ENCODE data around the gene TTBK1. TPM values are rescaled to one million over a fixed set of nuclear protein-coding genes. Genes with fewer than 3 reads are reported as not detected.

The TTBK1 gene
- total and polyA plus RNA-seq, 10 of the 15 experiments (the other 5 are each of a cell fraction or from before 2014, with no cell fraction given) = 0.05 to 0.27 TPM; not detected in 8

DNA sequence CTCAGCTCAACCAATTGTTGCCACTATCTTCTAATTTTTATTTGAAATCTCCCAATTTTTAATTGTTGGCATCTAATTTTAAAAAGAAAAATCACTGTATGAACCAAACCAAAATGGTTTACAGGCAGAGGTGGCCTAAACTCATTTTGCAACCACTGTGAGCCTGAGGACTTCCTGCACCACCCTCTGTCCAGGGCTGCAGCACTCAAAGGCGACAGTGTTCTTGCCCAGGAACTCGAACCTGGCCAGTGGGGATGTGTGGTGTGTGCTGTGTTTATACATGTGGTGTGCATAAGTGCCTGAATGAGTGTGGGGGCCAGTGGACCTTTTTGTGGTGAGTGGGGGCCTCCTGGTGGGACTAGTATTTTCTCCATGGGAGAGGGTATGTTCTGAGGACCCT is 30.4 kb downstream of the TTBK1 start:
- TF ChIP-seq MTA2 (IDR thresholded peaks at IDR 0.05; ENCODE audit: low read depth) (no peak), TCF12 (IDR thresholded peaks at IDR 0.05; ENCODE audit: low read depth, low read length) (no peak), CHD2 (IDR thresholded peaks at IDR 0.05; ENCODE audit: borderline replicate concordance, low read depth, low read length) (no peak), BMI1 (IDR thresholded peaks at IDR 0.05; ENCODE audit: borderline replicate concordance) (no peak), FOXK2 (IDR thresholded peaks at IDR 0.05) (no peak), ESRRA (IDR thresholded peaks at IDR 0.05; ENCODE audit: low read length) (no peak), NFIC (IDR thresholded peaks at IDR 0.05; ENCODE audit: low read depth, low read length) (no peak), ZNF207 (IDR thresholded peaks at IDR 0.05; ENCODE audit: borderline replicate concordance) (no peak), FOS (IDR thresholded peaks at IDR 0.05; ENCODE audit: borderline replicate concordance, extremely low read depth, insufficient read length) (no peak)
- TF ChIP-seq, protein P1, sequence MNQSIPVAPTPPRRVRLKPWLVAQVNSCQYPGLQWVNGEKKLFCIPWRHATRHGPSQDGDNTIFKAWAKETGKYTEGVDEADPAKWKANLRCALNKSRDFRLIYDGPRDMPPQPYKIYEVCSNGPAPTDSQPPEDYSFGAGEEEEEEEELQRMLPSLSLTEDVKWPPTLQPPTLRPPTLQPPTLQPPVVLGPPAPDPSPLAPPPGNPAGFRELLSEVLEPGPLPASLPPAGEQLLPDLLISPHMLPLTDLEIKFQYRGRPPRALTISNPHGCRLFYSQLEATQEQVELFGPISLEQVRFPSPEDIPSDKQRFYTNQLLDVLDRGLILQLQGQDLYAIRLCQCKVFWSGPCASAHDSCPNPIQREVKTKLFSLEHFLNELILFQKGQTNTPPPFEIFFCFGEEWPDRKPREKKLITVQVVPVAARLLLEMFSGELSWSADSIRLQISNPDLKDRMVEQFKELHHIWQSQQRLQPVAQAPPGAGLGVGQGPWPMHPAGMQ (IDR thresholded peaks at IDR 0.05; ENCODE audit: borderline replicate concordance) = no peak
- TF ChIP-seq, protein P2, sequence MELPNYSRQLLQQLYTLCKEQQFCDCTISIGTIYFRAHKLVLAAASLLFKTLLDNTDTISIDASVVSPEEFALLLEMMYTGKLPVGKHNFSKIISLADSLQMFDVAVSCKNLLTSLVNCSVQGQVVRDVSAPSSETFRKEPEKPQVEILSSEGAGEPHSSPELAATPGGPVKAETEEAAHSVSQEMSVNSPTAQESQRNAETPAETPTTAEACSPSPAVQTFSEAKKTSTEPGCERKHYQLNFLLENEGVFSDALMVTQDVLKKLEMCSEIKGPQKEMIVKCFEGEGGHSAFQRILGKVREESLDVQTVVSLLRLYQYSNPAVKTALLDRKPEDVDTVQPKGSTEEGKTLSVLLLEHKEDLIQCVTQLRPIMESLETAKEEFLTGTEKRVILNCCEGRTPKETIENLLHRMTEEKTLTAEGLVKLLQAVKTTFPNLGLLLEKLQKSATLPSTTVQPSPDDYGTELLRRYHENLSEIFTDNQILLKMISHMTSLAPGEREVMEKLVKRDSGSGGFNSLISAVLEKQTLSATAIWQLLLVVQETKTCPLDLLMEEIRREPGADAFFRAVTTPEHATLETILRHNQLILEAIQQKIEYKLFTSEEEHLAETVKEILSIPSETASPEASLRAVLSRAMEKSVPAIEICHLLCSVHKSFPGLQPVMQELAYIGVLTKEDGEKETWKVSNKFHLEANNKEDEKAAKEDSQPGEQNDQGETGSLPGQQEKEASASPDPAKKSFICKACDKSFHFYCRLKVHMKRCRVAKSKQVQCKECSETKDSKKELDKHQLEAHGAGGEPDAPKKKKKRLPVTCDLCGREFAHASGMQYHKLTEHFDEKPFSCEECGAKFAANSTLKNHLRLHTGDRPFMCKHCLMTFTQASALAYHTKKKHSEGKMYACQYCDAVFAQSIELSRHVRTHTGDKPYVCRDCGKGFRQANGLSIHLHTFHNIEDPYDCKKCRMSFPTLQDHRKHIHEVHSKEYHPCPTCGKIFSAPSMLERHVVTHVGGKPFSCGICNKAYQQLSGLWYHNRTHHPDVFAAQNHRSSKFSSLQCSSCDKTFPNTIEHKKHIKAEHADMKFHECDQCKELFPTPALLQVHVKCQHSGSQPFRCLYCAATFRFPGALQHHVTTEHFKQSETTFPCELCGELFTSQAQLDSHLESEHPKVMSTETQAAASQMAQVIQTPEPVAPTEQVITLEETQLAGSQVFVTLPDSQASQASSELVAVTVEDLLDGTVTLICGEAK (IDR thresholded peaks at IDR 0.05; ENCODE audit: borderline replicate concordance) = no peak
- TF ChIP-seq, protein P3, sequence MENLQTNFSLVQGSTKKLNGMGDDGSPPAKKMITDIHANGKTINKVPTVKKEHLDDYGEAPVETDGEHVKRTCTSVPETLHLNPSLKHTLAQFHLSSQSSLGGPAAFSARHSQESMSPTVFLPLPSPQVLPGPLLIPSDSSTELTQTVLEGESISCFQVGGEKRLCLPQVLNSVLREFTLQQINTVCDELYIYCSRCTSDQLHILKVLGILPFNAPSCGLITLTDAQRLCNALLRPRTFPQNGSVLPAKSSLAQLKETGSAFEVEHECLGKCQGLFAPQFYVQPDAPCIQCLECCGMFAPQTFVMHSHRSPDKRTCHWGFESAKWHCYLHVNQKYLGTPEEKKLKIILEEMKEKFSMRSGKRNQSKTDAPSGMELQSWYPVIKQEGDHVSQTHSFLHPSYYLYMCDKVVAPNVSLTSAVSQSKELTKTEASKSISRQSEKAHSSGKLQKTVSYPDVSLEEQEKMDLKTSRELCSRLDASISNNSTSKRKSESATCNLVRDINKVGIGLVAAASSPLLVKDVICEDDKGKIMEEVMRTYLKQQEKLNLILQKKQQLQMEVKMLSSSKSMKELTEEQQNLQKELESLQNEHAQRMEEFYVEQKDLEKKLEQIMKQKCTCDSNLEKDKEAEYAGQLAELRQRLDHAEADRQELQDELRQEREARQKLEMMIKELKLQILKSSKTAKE (IDR thresholded peaks at IDR 0.05; ENCODE audit: low read depth, poor library complexity, severe bottlenecking) = no peak
- TF ChIP-seq, protein P4, sequence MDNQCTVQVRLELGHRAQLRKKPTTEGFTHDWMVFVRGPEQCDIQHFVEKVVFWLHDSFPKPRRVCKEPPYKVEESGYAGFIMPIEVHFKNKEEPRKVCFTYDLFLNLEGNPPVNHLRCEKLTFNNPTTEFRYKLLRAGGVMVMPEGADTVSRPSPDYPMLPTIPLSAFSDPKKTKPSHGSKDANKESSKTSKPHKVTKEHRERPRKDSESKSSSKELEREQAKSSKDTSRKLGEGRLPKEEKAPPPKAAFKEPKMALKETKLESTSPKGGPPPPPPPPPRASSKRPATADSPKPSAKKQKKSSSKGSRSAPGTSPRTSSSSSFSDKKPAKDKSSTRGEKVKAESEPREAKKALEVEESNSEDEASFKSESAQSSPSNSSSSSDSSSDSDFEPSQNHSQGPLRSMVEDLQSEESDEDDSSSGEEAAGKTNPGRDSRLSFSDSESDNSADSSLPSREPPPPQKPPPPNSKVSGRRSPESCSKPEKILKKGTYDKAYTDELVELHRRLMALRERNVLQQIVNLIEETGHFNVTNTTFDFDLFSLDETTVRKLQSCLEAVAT (IDR thresholded peaks at IDR 0.05) = no peak
- TF ChIP-seq, protein P5, sequence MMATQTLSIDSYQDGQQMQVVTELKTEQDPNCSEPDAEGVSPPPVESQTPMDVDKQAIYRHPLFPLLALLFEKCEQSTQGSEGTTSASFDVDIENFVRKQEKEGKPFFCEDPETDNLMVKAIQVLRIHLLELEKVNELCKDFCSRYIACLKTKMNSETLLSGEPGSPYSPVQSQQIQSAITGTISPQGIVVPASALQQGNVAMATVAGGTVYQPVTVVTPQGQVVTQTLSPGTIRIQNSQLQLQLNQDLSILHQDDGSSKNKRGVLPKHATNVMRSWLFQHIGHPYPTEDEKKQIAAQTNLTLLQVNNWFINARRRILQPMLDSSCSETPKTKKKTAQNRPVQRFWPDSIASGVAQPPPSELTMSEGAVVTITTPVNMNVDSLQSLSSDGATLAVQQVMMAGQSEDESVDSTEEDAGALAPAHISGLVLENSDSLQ (IDR thresholded peaks at IDR 0.05) = no peak
- Histone ChIP-seq H4K20me1 (ENCODE audit: control insufficient read depth, insufficient read depth) (no peaks in the 10 kb centered on the region), H3K4me1 (ENCODE audit: control insufficient read depth, insufficient read depth, low read length) (peaks cover 28% of the 10 kb centered on the region), H3K9ac (ENCODE audit: control insufficient read depth, insufficient read depth, low read length) (no peak overlapping the region), H2AFZ (ENCODE audit: control insufficient read depth, low read depth, low read length) (no peak overlapping the region), H3K9me3 (replicated peaks; ENCODE audit: control insufficient read depth, insufficient read depth, low read length) (no peaks in the 10 kb centered on the region), H3K79me2 (ENCODE audit: control insufficient read depth, insufficient read depth, low read length) (no peaks in the 10 kb centered on the region), H3K27ac (ENCODE audit: control insufficient read depth, insufficient read depth) (no peak overlapping the region), H3K36me3 (ENCODE audit: control insufficient read depth in 2 of 2, insufficient read depth in 2 of 2, low read length in 1 of 2) (no peaks in the 10 kb centered on the region), H3K4me2 (ENCODE audit: control insufficient read depth, insufficient read depth) (no peak overlapping the region), H3K4me3 (no peak overlapping the region), H3K27me3 (replicated peaks in 1 of 2; ENCODE audit: control insufficient read depth in 2 of 2, insufficient read depth in 2 of 2, low read length in 1 of 2) (no peaks in the 10 kb centered on the region; a peak in 1 of 4 replicates)
- ATAC-seq (no peak), FAIRE-seq (peak; percentile 41), DNase-seq (ENCODE audit: low read depth, low spot score) (no peak)
- intact Hi-C loops (cut with micrococcal nuclease; ENCODE audit: unreplicated experiment) (no loop called here), in situ Hi-C loops (cut with MboI) (no loop called here)
- ChIA-PET RAD21 (ENCODE audit: unreplicated experiment) (no interaction called here), POLR2A (no interaction called here), CTCF (interaction anchor here (0.9 to 1.4 kb wide), 2 partner anchors 61 to 234 kb away, joined by 3 read pairs; no protein-coding TSS in a partner anchor), SMC1A (ENCODE audit: uncharacterized antibody, unreplicated experiment) (interaction anchor here (1.4 to 2.3 kb wide), 3 partner anchors 10 to 61 kb away, joined by 3 to 10 read pairs (median 5); no protein-coding TSS in a partner anchor)
- BruUV-seq (replicated peaks) = no TSS peak
- WGBS (ENCODE audit: insufficient coverage, insufficient replicate concordance, low lambda C conversion rate, missing lambda C conversion rate) = 43% methylated on average over 2 of the region's 2 CpGs

All from GM12878 (cell line).